ENCODE measurements around the gene CZIB. TPM values are rescaled to one million over a fixed set of nuclear protein-coding genes. Genes with fewer than 3 reads are reported as not detected.
"Not testable (repeated sequence)": the region's sequence is repeated elsewhere in the genome, so short reads cannot be mapped to it uniquely, and the experiment has no call there.

Gene CZIB
- total RNA-seq, 4 donors from 2014 or later = 56.5 to 72.5 (median 69.5) TPM

DNA sequence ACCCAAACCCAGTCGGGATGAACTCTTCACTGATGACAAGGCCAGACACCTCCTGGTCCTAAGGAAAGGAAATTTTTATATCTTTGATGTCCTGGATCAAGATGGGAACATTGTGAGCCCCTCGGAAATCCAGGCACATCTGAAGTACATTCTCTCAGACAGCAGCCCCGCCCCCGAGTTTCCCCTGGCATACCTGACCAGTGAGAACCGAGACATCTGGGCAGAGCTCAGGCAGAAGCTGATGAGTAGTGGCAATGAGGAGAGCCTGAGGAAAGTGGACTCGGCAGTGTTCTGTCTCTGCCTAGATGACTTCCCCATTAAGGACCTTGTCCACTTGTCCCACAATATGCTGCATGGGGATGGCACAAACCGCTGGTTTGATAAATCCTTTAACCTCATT, 10.1 kb downstream of the CZIB start:
- no peak for DNase-seq (ENCODE audit: extremely low spot score)
- no peak for TF ChIP-seq POLR2A (IDR thresholded peaks at IDR 0.05; ENCODE audit: low read depth)
- H3K9me3 ChIP-seq = peaks cover 0 to 4% (median 0%) of the 10 kb centered on the region in 4 donors
- no peak overlapping the region for H3K4me3 ChIP-seq
- H3K27ac ChIP-seq (replicated peaks in 1 of 4) = no peak overlapping the region
- H3K27me3 ChIP-seq = no peaks in the 10 kb centered on the region
- H3K4me1 ChIP-seq = no peaks in the 10 kb centered on the region
- intact Hi-C loops (cut with DNase I) = no loop called here
- peaks cover 52 to 100% (median 87%) of the 10 kb centered on the region in 4 donors for H3K36me3 ChIP-seq
- WGBS = 95% methylated on average over 7 of the region's 7 CpGs

DNA sequence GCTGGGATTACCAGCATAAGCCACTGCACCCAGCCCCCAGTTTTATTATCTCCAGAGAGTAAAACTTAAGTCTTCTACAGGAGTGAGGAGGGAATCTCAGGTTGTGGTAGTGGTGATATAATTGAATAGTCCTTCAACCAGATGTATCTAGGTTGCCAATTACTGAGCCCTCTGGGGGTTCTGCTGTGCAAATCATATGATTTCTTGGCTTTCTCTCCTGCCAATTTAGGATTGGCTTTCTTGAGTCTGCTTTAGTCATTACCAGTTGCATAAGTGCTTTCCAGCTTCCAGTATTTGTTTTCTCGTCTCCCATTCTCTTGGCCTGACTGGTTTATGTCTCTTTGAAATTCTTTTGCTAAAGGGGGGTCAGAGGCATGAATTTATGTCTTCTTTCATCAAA, 12.7 kb downstream of the CZIB start:
- H3K27me3 ChIP-seq = no peaks in the 10 kb centered on the region
- WGBS = 88% methylated on average over 1 of the region's 1 CpG
- no peak overlapping the region for H3K27ac ChIP-seq (replicated peaks in 1 of 4)
- intact Hi-C loops (cut with DNase I) = no loop called here
- no peak overlapping the region for H3K4me3 ChIP-seq
- no peaks in the 10 kb centered on the region for H3K4me1 ChIP-seq
- no peak for TF ChIP-seq EP300 (IDR thresholded peaks at IDR 0.05)
- TF ChIP-seq, protein P1, sequence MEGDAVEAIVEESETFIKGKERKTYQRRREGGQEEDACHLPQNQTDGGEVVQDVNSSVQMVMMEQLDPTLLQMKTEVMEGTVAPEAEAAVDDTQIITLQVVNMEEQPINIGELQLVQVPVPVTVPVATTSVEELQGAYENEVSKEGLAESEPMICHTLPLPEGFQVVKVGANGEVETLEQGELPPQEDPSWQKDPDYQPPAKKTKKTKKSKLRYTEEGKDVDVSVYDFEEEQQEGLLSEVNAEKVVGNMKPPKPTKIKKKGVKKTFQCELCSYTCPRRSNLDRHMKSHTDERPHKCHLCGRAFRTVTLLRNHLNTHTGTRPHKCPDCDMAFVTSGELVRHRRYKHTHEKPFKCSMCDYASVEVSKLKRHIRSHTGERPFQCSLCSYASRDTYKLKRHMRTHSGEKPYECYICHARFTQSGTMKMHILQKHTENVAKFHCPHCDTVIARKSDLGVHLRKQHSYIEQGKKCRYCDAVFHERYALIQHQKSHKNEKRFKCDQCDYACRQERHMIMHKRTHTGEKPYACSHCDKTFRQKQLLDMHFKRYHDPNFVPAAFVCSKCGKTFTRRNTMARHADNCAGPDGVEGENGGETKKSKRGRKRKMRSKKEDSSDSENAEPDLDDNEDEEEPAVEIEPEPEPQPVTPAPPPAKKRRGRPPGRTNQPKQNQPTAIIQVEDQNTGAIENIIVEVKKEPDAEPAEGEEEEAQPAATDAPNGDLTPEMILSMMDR (IDR thresholded peaks at IDR 0.05) = no peak
- no peak for TF ChIP-seq POLR2A (IDR thresholded peaks at IDR 0.05; ENCODE audit: low read depth)
- peaks cover 46 to 100% (median 76%) of the 10 kb centered on the region in 4 donors for H3K36me3 ChIP-seq
- DNase-seq (ENCODE audit: extremely low spot score) = no peak
- H3K9me3 ChIP-seq = peaks cover 0 to 4% (median 0%) of the 10 kb centered on the region in 4 donors

DNA sequence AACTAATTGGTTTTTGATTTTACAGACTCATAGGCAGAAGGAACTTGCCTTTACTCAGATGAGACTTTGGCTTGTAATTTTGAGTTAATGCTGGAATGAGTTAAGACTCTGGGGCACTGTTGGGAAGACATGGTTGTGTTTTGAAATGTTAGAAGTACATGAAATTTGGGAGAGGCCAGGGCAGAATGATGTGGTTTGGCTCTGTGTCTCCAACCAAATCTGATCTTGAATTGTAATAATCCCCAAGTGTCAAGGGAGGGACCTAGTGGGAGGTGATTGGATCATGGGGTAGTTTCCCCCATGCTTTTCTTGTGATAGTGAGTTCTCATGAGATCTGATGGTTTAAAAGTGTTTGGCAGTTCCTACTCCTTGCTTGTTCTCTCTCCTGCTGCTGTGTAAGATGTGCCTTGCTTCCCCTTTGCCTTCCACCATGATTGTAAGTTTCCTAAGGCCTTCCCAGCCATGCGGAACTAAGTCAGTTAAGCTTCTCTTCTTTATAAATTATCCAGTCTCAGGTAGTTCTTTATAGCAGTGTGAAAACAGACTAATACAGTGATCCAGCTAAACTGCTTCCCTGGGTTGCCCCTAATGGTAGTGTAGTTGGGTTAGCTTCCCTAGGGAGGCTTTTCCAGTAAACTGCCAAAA, 13.6 kb downstream of the CZIB start:
- Histone ChIP-seq H3K27ac (replicated peaks in 1 of 4) (no peak overlapping the region), H3K9me3 (peaks cover 0 to 4% (median 0%) of the 10 kb centered on the region in 4 donors), H3K4me1 (no peaks in the 10 kb centered on the region), H3K4me3 (no peak overlapping the region), H3K36me3 (peaks cover 46 to 100% (median 77%) of the 10 kb centered on the region in 4 donors), H3K27me3 (no peaks in the 10 kb centered on the region)
- DNase-seq (ENCODE audit: extremely low spot score) = no peak
- intact Hi-C loops (cut with DNase I) = no loop called here
- WGBS = 50% methylated on average over 1 of the region's 1 CpG
- no peak for TF ChIP-seq POLR2A (IDR thresholded peaks at IDR 0.05; ENCODE audit: low read depth)
- TF ChIP-seq POLR2AphosphoS5 (IDR thresholded peaks at IDR 0.05) = no peak
- TF ChIP-seq, protein P1 (IDR thresholded peaks at IDR 0.05) = no peak
- TF ChIP-seq EP300 (IDR thresholded peaks at IDR 0.05) = no peak

DNA sequence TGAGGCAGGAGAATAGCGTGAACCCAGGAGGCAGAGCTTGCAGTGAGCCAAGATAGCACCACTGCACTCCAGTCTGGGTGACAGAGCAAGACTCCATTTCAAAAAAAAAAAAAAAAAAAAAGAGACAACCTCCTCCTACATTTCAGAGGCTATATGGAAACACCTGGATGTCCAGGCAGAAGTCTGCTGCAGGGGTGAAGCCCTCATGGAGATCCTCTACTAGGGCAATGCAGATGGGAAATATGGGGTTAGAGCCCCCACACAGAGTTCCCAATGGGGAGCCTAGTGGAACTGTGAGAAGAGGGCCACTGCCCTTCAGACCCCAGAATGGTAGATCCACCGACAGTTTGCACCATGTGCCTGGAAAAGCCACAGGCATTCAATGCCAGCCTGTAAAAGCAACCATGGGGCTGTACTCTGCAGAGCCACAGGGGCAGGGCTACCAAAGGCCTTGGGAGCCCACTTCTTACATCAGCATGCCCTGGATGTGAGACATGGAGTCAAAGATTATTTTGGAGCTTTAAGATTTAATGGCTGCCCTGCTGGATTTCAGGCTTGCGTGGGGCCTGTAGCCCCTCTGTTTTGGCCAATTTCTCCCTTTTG, 14.2 kb downstream of the CZIB start:
- 100% methylated on average over 2 of the region's 3 CpGs for WGBS
- intact Hi-C loops (cut with DNase I); H3K4me3 ChIP-seq; H3K27me3 ChIP-seq; DNase-seq (ENCODE audit: extremely low spot score); H3K4me1 ChIP-seq; H3K9me3 ChIP-seq; H3K27ac ChIP-seq (replicated peaks in 1 of 4): not testable (repeated sequence)
- H3K36me3 ChIP-seq = peaks cover 45 to 100% (median 74%) of the 10 kb centered on the region in 4 donors

DNA sequence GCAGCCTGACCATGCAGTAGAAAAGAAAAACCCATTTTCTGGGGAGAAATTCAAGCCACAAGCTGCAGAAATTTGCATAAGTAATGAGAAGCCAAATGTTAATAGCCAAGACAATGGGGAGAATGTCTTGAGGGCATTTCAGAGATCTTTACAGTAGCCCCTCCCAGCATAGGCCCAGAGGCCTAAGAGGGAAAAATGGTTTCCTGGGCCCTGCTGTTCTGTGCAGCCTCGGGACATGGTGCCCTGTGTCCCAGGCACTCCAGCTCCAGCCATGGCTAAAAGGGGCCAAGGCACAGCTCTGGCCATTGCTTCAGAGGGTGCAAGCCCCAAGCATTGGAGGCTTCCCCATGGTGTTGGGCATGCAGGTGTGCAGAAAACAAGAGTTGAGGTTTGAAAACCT, 14.9 kb downstream of the CZIB start:
- intact Hi-C loops (cut with DNase I); DNase-seq (ENCODE audit: extremely low spot score); H3K27me3 ChIP-seq; H3K27ac ChIP-seq (replicated peaks in 1 of 4); H3K4me3 ChIP-seq; H3K4me1 ChIP-seq; H3K9me3 ChIP-seq: not testable (repeated sequence)
- WGBS = 100% methylated on average over 1 of the region's 1 CpG
- peaks cover 38 to 100% (median 73%) of the 10 kb centered on the region in 4 donors for H3K36me3 ChIP-seq

DNA sequence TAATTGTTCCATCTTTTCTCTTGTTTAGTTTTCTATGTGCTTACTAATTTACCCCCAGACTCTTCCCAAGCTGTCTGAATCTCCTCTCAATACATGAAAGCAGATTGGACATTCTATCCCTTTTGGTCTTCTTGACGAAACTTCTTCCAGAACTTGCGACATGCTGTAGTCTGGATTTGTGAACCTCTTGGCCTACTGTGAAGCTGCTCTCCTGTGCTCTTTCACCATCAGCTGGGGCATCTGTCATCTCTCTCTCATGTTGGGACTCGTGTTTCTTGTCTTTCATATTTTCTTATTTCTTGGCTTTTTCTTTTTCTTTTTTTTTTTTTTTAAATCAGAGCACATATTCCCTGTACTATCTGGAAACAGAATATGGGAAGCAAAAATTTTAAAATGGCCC, 17.0 kb downstream of the CZIB start:
- Histone ChIP-seq H3K27ac (replicated peaks in 1 of 4) (no peak overlapping the region), H3K9me3 (peaks cover 0 to 4% (median 0%) of the 10 kb centered on the region in 4 donors), H3K4me3 (no peak overlapping the region), H3K36me3 (peaks cover 28 to 79% (median 54%) of the 10 kb centered on the region in 4 donors), H3K4me1 (peaks cover 9 to 12% (median 10%) of the 10 kb centered on the region in 4 donors), H3K27me3 (no peaks in the 10 kb centered on the region)
- no peak for TF ChIP-seq EP300 (IDR thresholded peaks at IDR 0.05)
- intact Hi-C loops (cut with DNase I) = no loop called here
- WGBS = 91% methylated on average over 3 of the region's 3 CpGs
- no peak for DNase-seq (ENCODE audit: extremely low spot score)
